Brain microvascular endothelial cell (primary cell): ENCODE measurements around the gene CA5A.

Source experiments
- DNase-seq: peaks from one replicate; pipeline ENCODE4 v3.0.0-alpha.2; 2020
- H3K27ac ChIP-seq: fragments of 250-450 bp; sonication (Bioruptor Pico); 2 replicates; pipeline ENCODE4 v1.5.1; 2020; ENCODE audit warnings: mild to moderate bottlenecking, moderate library complexity
- H3K27me3 ChIP-seq: fragments of 250-450 bp; sonication (Bioruptor Pico); replicated peaks from 2 replicates; pipeline ENCODE4 v1.5.1; 2020; ENCODE audit warnings: mild to moderate bottlenecking
- H3K36me3 ChIP-seq: fragments of 250-450 bp; sonication (Bioruptor Pico); replicated peaks from 2 replicates; pipeline ENCODE4 v1.5.1; 2020; ENCODE audit warnings: mild to moderate bottlenecking
- H3K4me3 ChIP-seq: 2 replicates; pipeline ENCODE4 v1.5.1; 2011; ENCODE audit warnings: low read depth, mild to moderate bottlenecking, control low read depth, low read length, moderate library complexity
- CTCF ChIP-seq: IDR thresholded peaks from 2 replicates; pipeline ENCODE4 v1.5.1; 2011; ENCODE audit warnings: low read depth, mild to moderate bottlenecking, moderate library complexity, low read length, control low read depth, inconsistent platforms; ENCODE audit errors: missing control alignments
- in situ Hi-C: cut with HindIII; loops from 2 replicates; pipeline ENCODE4 v1.10.0; 2017; ENCODE audit warnings: low sequenced_read_pairs, low pct_ligation_motif_present

Gene CA5A

GRCh38 chr16:87922250-87922871 lies 14.0 kb downstream of the CA5A start:
- Histone ChIP-seq H3K27me3 (peaks cover 17% of the 10 kb centered on the region), H3K4me3 (no peak overlapping the region), H3K27ac (no peak overlapping the region), H3K36me3 (no peaks in the 10 kb centered on the region)
- TF ChIP-seq CTCF = no peak
- in situ Hi-C loops = no loop called here
- DNase-seq = no peak

- no peak for TF ChIP-seq CTCF
- in situ Hi-C loops = no loop called here
- Histone ChIP-seq H3K4me3 (no peak overlapping the region), H3K36me3 (no peaks in the 10 kb centered on the region), H3K27me3 (peaks cover 11% of the 10 kb centered on the region), H3K27ac (no peak overlapping the region)
- no peak for DNase-seq
These were observed 15.0 kb downstream of the CA5A start for GRCh38 chr16:87921236-87921773.

- TF ChIP-seq CTCF = no peak
- Histone ChIP-seq H3K36me3 (no peaks in the 10 kb centered on the region), H3K27ac (no peak overlapping the region), H3K4me3 (no peak overlapping the region), H3K27me3 (peaks cover 5% of the 10 kb centered on the region)
- no peak for DNase-seq
- in situ Hi-C loops = no loop called here
These were observed 16.7 kb downstream of the CA5A start for GRCh38 chr16:87919681-87919994.

- no peak for TF ChIP-seq CTCF
These were observed 17.3 kb downstream of the CA5A start for GRCh38 chr16:87918866-87919680.

DNA sequence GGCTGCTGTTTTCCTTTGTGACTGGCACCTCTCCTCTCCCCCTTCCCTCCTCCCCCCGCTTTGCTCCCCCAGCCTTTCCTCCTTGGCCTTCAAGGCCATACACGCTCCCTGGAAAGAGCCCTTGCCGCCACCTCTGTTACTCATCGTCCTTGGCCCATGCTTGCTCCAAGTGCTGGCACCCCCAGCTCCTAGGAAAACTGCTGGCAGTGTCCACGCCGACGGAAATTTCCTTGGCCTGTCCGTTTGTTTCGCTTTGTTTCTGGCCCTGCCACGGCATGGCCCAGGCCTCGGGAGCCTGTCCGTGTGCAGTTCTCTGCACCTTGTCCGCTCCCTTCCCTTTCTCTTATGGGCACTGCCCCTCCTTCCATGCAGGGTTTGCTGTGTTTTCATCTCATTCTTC lies 18.0 kb downstream of the CA5A start:
- no peak for TF ChIP-seq CTCF
- H3K27me3 ChIP-seq = peaks cover 3% of the 10 kb centered on the region
- no peaks in the 10 kb centered on the region for H3K36me3 ChIP-seq
- no peak overlapping the region for H3K4me3 ChIP-seq
- in situ Hi-C loops = no loop called here
- H3K27ac ChIP-seq = no peak overlapping the region
- DNase-seq = no peak

More at GRCh38 chr16:87918866-87919680, 17.3 kb downstream of the CA5A start:
- Histone ChIP-seq H3K36me3 (no peaks in the 10 kb centered on the region), H3K27ac (no peak overlapping the region), H3K4me3 (no peak overlapping the region), H3K27me3 (peaks cover 5% of the 10 kb centered on the region)
- no peak for DNase-seq
- in situ Hi-C loops = no loop called here
